WTC11 (cell line): Measurements from ENCODE around the gene SAMD9L.

Experiments used
- E2F1 ChIP-seq: sonication (generic); formaldehyde crosslinking; IDR thresholded peaks from 2 replicates; pipeline ENCODE4 v1.8.0; 2022; ENCODE audit warnings: mild to moderate bottlenecking, missing genetic modification reagents
- E2F4 ChIP-seq: sonication (generic); formaldehyde crosslinking; IDR thresholded peaks from 2 replicates; pipeline ENCODE4 v1.8.1; 2022; ENCODE audit warnings: low read depth, mild to moderate bottlenecking, moderate library complexity, missing genetic modification reagents, borderline replicate concordance
- EMX1 ChIP-seq: fragments of 250-450 bp; sonication (Bioruptor Pico); IDR thresholded peaks from 2 replicates; pipeline ENCODE4 v1.8.0; 2021; ENCODE audit warnings: mild to moderate bottlenecking
- ESRRA ChIP-seq: sonication (generic); formaldehyde crosslinking; IDR thresholded peaks from 2 replicates; pipeline ENCODE4 v1.8.1; 2022; ENCODE audit warnings: mild to moderate bottlenecking, missing genetic modification reagents, borderline replicate concordance
- NFE2L1 ChIP-seq: sonication (generic); formaldehyde crosslinking; IDR thresholded peaks from 2 replicates; pipeline ENCODE4 v1.8.1; 2023; ENCODE audit warnings: missing genetic modification reagents
- TEAD4 ChIP-seq: sonication (generic); formaldehyde crosslinking; IDR thresholded peaks from 2 replicates; pipeline ENCODE4 v1.8.0; 2022; ENCODE audit warnings: mild to moderate bottlenecking, missing genetic modification reagents
- ZNF263 ChIP-seq: sonication (generic); formaldehyde crosslinking; IDR thresholded peaks from 2 replicates; pipeline ENCODE4 v1.8.1; 2022; ENCODE audit warnings: low read depth, mild to moderate bottlenecking, moderate library complexity, missing genetic modification reagents
- ZNF671 ChIP-seq: fragments of 250-450 bp; sonication (Bioruptor Pico); IDR thresholded peaks from 2 replicates; pipeline ENCODE4 v1.8.0; 2021; ENCODE audit warnings: mild to moderate bottlenecking
- TF ChIP-seq, protein P1 (sequence below): fragments of 200-600 bp; IDR thresholded peaks from 2 replicates; pipeline ENCODE4 v1.8.0; 2022; ENCODE audit warnings: antibody characterized with exemption
- TF ChIP-seq, protein P2 (sequence below): fragments of 250-450 bp; sonication (Bioruptor Pico); IDR thresholded peaks from 2 replicates; pipeline ENCODE4 v1.8.0; 2021; ENCODE audit warnings: mild to moderate bottlenecking

DNA sequence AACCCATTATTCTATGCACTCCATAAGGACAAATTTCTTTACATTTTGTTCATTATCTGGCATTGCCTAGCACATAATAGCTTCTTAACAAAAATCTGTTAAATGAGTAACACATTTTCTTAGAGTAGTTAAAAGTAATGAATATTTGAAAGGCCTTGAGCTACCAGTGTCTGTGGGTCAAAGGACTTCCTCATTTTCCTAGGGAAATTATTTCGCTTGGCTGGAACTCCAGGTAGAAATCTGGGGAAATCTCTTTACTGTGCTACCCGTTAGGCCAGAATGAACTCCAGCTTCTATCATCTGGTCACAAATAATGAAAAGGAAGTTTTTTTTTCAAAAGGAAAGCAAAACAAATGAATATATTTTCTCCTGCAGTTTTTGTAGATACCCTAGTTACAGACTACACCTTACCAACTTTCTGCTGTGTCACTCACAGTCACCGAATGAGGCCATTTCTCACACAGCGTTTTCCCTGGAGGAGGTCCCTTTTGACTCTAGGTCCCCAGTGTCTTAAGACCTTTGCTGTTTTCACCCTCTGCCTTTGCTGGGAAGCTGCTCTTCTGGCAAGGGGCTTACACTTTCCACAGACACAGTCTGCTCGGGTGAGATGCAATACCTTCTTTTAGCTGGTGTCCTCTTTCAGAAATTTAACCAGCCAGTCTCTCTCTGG is 1.6 kb downstream of the SAMD9L start:
- no peak for TF ChIP-seq E2F4 (CRISPR knock-in tag)
- TF ChIP-seq ZNF671 (CRISPR knock-in tag), result no peak
- TF ChIP-seq, protein P1, sequence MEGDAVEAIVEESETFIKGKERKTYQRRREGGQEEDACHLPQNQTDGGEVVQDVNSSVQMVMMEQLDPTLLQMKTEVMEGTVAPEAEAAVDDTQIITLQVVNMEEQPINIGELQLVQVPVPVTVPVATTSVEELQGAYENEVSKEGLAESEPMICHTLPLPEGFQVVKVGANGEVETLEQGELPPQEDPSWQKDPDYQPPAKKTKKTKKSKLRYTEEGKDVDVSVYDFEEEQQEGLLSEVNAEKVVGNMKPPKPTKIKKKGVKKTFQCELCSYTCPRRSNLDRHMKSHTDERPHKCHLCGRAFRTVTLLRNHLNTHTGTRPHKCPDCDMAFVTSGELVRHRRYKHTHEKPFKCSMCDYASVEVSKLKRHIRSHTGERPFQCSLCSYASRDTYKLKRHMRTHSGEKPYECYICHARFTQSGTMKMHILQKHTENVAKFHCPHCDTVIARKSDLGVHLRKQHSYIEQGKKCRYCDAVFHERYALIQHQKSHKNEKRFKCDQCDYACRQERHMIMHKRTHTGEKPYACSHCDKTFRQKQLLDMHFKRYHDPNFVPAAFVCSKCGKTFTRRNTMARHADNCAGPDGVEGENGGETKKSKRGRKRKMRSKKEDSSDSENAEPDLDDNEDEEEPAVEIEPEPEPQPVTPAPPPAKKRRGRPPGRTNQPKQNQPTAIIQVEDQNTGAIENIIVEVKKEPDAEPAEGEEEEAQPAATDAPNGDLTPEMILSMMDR, result no peak
- TF ChIP-seq, protein P2, sequence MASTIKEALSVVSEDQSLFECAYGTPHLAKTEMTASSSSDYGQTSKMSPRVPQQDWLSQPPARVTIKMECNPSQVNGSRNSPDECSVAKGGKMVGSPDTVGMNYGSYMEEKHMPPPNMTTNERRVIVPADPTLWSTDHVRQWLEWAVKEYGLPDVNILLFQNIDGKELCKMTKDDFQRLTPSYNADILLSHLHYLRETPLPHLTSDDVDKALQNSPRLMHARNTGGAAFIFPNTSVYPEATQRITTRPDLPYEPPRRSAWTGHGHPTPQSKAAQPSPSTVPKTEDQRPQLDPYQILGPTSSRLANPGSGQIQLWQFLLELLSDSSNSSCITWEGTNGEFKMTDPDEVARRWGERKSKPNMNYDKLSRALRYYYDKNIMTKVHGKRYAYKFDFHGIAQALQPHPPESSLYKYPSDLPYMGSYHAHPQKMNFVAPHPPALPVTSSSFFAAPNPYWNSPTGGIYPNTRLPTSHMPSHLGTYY (CRISPR knock-in tag), result no peak
- TF ChIP-seq ESRRA (CRISPR knock-in tag), result no peak
- TF ChIP-seq ZNF263 (CRISPR knock-in tag), result no peak
- no peak for TF ChIP-seq EMX1
- no peak for TF ChIP-seq NFE2L1 (CRISPR knock-in tag)
- no peak for TF ChIP-seq E2F1 (CRISPR knock-in tag)
- no peak for TF ChIP-seq TEAD4 (CRISPR knock-in tag)
